GM20000 (cell line): ENCODE data around the gene MID1.

ENCODE experiments used
- DNase-seq: peaks from one replicate; pipeline ENCODE4 v3.0.0; 2012; ENCODE audit warnings: low spot score
- TF ChIP-seq, protein P1 (sequence below): IDR thresholded peaks from 2 replicates; pipeline ENCODE4 v1.5.1; 2012; ENCODE audit warnings: mild to moderate bottlenecking, control low read depth; ENCODE audit errors: extremely low read depth, missing control alignments

The MID1 gene

DNA sequence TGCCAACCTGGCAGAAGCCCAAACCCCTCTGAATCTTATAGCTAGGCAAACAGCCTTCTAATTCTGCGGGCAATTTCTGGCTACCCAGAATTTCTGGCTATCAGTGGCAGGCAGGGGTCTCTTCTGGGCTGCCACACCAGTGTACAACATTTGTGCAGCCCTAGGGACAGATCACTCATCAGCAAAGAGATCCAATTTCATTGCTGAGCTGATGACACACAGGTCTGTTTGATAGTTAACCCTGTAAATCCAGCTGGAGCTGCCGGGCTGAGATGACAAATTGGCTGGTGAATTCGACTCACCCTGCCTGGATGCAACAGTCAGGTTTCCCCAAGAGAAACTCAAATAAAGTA is 2.4 kb downstream of the MID1 start:
- DNase-seq: no peak
- TF ChIP-seq, protein P1, sequence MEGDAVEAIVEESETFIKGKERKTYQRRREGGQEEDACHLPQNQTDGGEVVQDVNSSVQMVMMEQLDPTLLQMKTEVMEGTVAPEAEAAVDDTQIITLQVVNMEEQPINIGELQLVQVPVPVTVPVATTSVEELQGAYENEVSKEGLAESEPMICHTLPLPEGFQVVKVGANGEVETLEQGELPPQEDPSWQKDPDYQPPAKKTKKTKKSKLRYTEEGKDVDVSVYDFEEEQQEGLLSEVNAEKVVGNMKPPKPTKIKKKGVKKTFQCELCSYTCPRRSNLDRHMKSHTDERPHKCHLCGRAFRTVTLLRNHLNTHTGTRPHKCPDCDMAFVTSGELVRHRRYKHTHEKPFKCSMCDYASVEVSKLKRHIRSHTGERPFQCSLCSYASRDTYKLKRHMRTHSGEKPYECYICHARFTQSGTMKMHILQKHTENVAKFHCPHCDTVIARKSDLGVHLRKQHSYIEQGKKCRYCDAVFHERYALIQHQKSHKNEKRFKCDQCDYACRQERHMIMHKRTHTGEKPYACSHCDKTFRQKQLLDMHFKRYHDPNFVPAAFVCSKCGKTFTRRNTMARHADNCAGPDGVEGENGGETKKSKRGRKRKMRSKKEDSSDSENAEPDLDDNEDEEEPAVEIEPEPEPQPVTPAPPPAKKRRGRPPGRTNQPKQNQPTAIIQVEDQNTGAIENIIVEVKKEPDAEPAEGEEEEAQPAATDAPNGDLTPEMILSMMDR: no peak

DNA sequence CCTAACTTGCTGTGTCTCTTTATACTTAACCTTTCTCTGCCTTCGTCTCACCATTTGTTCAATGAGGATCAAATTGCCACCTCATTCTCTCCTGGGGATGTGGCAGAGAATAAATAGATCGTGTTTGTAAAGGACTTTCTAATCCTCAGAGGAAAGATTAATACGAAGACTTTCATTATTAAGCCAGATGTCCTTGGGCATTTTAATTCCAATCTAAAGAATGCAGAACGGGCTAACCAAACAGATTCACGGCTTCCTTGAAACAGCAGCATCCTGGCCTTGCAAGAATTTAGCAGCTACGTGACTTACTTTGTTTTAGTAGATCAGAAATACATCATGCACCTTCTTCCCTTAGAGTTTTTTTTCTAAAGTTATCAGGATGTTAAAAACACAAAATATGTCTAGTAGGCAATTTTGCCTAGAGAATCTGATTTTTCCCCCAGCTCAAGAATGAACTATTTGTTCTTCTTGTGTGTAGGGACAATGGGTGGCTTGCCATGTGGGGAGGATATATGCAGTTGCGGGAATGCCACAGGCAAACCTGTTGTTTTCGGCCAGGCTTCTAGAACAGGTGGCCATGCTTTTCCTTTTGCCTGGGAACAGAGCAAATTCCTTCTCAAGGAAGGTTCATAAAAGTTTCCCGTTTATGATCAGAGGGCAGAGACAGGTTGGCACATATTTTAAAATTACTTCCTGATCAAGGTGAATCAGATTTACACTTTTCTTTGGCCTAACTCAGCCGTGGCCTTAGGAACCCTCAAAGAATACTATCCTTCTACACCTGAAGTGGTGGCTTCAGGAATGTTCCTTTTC is 3.0 kb downstream of the MID1 start:
- TF ChIP-seq, protein P1: no peak
- no peak for DNase-seq

DNA sequence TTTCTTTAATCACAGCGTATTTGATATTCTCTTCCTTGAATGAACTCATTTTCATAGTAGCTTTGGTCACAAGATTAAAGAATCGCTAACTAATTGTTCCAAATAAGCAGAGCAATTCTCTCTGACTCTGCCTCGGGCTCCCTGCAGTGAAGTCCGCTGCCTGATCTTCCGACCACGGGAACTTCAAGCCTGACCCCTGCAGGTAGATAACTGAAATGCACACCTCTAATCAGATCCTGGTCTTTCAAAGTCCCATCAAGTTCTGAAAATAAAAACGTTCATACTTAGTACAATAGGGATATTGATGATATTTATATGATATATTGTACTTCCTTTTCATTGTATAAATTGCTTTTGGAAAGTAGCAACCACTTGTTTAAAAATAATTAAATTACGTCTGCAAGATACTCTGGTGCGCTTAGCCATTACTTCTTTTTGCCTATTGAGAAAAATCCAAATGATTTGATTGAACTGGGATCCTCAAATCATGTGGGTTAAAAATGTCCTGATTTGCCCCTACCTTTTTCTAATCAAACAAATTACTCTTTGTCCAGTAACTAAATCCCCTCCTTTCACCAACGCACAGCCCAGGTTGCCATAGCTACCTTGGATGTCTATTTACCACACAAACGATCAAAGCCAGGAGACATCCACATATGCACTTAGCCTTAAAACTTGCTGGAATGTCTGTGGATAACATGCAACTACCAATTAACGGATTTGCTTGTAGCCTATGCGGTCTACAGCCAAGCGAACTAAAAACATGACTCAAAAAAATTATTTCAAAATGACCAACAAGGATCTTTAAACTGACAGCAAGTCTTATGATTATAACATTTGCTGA is 4.2 kb downstream of the MID1 start:
- TF ChIP-seq, protein P1: peak; percentile 13

DNA sequence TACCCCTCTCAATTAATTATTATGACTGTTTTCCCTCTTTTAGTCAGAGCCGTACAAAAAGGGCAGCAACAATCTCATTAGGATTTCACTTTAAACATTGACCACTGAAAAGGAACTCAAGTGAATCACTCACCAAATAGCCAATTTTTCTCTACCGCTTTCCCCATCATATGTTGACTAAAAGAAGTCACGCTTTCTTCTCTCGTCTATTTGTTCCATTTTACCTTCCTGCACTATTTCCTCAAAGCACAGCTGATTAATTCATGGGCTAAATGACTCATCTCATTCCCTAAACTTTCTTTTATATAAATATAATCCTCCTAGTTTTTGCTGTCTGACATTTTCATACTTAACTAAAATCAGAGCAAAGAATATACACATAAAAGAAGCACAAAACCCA is 8.2 kb downstream of the MID1 start:
- no peak for DNase-seq
- TF ChIP-seq, protein P1: no peak

More for the DNA sequence above, 4.2 kb downstream of the MID1 start:
- peak; percentile 35 for DNase-seq

DNA sequence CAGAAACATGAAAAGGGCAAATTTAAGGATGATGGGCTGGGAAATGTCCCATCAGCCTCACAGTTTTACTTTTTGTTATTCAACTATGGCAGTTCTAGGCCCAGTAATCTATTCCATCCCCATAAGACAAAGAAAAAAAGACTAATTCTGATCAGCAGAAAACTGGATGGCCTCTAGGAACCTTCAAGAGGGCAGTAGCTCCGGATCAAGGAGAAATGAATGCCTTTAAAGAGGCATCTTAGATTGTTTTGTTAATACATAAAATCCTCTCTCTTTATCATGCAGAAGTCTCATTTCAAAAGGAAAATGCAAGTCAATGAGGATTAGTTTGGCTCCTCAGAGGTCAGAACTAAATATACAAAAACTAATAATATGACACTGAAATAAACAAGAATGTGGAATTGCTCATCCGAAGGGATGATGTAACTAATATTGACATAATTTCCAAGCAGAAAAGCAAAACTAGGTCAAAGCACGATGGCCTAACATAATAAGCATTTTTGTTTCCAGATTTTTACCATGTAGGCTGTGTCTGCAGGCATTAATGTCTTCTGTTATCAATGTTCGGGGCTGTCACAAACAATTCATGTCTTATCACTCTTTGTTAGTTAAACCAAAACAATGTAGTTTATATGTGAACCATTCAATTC is 8.8 kb downstream of the MID1 start:
- DNase-seq: no peak
- TF ChIP-seq, protein P1: no peak

DNA sequence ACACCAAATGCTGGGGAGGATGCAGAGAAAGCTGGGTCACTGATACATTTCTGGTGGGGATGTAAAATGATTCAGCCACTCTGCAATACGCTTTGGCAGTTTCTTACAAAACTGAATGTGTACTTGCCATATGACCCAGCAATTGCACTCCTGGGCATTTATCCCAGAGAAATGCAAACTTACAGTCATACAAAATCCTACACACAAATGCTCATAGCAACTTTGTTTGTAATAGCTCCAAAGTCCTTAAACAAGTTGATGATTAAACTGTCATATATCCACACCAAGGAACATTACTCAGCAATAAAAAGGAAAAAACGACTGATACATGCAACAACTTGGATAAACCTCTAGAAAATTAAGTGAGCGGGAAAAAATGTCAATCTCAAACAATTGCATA is 12.3 kb downstream of the MID1 start:
- no peak for DNase-seq

More for the DNA sequence above, 12.3 kb downstream of the MID1 start:
- TF ChIP-seq, protein P1: no peak
